Smooth muscle cell of bladder (primary cell): ENCODE measurements around the gene G6PC2. TPM values are rescaled to one million over a fixed set of nuclear protein-coding genes. Genes with fewer than 3 reads are reported as not detected.

Experiments
- total RNA-seq: library from RNA; depleted of rRNA; stranded (reverse); fragments of >200 nt; gene quantifications from 2 replicates; pipeline ENCODE4 v1.2.3, GENCODE V29; 2014

The G6PC2 gene
- not detected in 2 replicates for total RNA-seq

GRCh38 chr2:168901003-168901402 lies at the start of gene G6PC2:
TSS of gene G6PC2 (plus strand) at chr2:168901291. CDS start at chr2:168901332, 41 bp downstream.

GRCh38 chr2:168890006-168890782 lies 10.9 kb upstream of the G6PC2 start, which contains the start of gene SPC25:
TSS of gene SPC25 (minus strand) at chr2:168890430. CDS start at chr2:168889519, 911 bp downstream.

Other genes with a start within 250 kb of the G6PC2 start
- gene NOSTRIN, start 98.7 kb upstream of the G6PC2 start, total RNA-seq, result 0.09 and 0.14 TPM in 2 replicates
- gene SPC25, start 10.9 kb upstream of the G6PC2 start, total RNA-seq, result 0.28 and 0.43 TPM in 2 replicates
- not detected in 2 replicates for gene ABCB11, start 130.0 kb downstream of the G6PC2 start, total RNA-seq
- gene DHRS9, start 168.3 kb downstream of the G6PC2 start, total RNA-seq, result 0.09 TPM in 1 of 2 replicates, not detected in the other